Erythroblast (primary cell): ENCODE data around the gene RFC4.

Source experiments
- GATA1 ChIP-seq: IDR thresholded peaks from 2 replicates; pipeline ENCODE4 v1.6.1; 2011; ENCODE audit warnings: low read depth, mild to moderate bottlenecking, control low read depth, low read length, moderate library complexity
- POLR2A ChIP-seq: IDR thresholded peaks from 2 replicates; pipeline ENCODE4 v1.6.1; 2011; ENCODE audit warnings: mild to moderate bottlenecking, low read length

DNA sequence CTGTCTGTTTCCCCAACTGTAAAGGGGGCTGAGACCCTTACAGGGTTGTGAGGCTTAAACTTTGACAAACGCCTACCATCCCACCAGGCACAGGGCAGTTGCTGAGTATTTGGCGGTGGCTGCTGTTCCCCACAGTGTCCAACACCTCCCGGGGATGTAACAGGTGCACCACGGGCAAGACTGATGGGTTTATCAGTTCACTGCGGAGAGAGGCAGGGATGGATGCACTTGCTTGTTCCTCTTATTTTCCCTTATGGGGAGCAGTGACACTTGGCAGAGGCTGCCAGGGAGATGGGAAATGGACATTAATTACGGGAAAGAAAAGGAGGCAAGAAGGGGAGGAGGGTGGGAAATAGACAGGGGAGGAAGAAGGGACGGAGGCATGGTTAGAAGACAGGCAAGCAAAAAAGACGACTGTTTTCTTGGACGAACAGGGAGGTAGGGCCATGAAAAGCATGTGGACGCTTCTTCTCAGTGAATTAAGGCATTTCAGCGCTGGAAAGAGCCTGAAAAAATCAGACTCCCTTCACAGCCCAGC, 19.7 kb upstream of the RFC4 start:
- TF ChIP-seq POLR2A (no peak), GATA1 (no peak)
